HG03025 (cell line): Measurements from ENCODE around the gene C1orf87.
"Not testable (repeated sequence)": the region's sequence is repeated elsewhere in the genome, so short reads cannot be mapped to it uniquely, and the experiment has no call there.

Source experiments
- ATAC-seq: cut with Tn5 transposase; IDR thresholded peaks from one replicate; pipeline ENCODE4 v1.9.1; 2021; ENCODE audit warnings: mild to moderate bottlenecking, moderate library complexity; ENCODE audit not compliant: unreplicated experiment, low FRiP score

Gene C1orf87

DNA sequence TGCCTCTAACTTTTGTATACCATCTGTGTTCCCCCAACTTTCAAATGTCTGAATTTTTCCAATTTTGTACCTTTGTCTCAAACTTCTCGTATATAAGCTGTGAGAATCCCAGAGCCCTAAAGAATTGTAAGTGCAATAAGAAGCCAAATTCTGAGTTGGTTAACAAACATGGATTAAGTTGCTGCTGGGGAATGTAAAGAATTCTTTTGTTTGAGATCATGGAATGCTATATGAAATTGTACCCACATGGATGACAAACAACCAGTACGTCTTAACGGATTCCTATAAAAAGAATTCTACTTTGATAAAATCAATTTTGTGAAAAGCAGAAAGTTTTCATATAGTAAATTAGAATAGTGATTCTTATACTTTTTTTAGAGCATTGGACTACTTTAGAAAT, 74.6 kb downstream of the C1orf87 start:
- no peak for ATAC-seq

DNA sequence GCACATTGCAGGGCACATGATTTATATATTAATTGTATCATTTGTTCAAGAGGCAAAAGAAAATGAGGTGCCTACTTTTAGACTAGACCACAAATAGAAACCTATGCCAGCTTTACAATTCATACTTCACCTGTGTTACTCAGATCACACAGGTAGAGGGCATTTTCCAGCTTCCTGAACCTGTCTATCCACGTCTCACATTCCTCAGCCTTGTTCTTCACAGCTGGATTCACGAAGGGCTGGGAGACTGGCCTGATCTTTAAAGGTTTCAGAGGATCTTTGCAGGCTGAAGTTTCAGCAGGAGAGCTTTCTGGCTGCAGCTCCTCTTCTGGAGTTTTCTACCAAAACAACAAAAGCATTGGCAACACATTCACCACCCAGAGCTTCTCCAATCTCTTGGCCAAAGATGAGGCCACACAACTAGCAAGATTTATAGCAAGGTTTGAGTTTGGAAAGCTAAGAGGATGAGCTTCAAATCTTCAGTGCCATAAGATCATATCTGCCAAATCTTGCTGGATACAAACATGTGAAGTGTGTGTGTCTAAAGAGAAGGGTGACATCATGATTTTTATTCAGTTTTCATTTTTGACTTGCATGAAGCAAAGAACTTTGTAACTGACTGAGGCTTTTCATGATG, 76.0 kb downstream of the C1orf87 start:
- no peak for ATAC-seq

DNA sequence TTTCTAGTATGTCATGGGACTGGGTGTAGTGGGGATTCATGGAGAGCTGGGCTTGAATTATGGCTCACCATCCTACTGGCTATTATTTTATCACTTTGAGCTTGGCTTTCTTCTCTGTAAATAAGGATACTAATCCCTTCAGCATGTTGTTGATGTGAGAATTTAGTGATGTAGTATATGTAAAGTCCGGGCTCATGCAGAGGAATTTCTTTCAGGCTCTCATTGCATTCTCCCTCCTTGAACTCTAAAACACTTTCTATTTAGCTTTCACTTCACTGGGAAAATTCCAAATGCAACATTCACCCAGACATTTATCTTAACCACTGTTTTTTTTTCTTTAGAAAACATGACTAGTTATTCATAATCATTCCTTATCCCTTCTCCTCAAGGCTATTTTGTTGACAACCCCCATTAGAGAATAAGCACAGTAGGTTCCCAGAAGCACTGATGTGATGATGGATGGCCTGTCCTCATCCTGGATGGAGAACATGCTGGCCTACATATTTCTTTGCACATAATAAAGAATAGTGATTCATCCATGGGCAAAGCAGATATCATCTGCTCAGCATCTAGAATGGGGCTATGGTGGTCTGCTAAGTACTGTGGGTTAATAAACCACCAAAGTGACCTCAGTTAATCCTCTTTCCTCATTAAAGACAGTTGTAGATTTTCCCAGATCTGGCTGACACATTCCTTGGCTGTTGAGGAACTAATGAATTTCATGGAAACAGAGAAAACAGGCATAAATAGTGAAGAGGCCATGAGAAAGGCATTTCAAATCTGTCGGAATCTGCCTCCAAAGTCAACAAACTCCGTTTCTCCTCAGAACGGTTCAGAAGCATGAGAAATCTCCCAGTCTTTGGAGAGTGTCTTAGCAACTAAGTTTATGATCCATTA, 79.0 kb downstream of the C1orf87 start:
- ATAC-seq, result no peak

DNA sequence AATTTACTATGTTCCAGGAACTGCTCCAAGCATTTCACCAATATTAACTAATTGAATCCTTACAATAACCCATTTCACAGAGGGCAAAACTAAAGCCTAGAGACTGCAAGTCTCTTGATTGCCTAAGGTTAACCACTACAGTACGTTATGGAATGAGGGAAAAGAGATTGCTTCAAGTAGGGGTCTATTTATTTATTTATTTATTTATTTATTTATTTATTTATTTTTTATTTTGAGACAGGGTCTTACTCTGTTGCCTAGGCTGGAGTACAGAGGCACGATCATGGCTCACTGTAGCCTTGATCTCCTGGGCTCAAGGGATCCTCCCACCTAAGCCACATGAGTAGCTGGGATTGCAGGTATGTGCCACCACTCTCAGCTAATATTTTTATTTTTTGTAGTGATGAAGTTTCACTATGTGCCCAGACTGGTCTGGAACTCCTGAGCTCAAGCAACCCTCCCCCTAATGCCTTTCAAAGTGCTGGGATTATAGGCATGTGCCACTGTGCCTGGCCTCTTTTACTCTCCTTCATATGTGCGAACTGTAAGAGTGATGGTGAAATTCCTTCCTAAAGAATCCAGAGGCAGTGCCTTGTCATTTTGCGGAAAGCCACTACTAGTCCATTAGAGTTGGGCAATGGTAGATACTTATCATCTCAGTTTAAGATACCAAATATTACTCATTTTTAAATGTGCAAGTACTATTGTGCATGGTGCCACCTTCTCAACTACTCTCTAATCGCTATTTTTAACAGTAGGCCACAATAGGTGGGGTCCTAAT, 81.3 kb downstream of the C1orf87 start:
- ATAC-seq, result no peak

DNA sequence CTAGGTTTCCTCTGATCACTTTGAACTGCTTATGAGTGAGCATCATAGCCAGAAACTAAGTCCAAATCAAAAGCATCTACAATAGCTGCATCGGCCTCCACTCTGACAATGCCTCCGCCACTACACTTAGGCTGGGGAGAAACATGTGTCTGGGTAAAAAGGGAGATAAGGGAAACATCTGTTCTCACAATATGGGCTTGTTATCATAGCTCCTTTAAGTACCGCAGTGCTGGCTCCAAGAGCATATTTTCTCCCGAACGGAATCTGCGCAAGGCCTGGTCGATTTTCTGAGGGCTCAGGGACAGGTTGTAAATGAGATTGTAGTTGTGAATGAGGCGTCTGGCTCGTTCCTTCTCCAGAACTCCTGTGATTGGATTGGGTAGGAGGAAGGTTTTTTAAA, 83.1 kb downstream of the C1orf87 start:
- ATAC-seq, result no peak

DNA sequence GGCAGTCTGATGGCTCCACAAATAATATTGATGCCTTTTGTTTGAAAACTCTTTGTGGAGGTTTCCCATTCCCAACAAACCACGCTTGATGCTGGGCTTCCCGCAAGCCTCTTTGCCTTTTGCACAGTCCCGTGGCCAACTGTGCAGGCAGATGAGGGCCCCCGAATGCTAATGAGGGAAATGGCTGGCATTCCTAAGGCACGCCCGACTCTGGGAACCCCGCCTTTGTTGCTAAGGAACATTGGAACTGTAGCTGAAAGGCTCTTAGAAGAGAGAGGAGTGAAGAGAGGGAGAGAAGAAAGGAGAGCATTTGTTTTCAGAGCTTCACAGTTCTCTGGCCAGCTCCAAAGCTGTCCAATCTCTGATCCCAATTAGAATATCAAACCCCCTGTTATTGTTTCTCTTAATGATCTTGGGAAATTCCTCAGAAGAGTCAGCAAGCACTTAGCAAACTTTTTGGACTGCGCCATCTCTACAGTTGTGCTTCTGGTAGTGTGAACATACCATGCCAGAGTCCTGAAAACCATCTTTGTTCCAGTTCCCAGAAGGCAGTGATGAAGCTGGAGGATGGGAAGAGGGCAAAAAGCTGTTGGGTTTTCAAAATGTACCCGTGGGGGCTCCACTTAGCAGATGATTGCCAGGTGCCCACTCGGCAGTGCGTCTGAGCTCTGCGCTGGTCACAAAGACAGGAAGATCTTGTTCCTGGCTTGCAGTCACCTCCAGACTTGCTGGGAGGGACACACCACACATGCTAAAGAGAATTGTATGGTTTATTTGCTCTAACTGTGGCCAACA, 86.9 kb downstream of the C1orf87 start:
- no peak for ATAC-seq

DNA sequence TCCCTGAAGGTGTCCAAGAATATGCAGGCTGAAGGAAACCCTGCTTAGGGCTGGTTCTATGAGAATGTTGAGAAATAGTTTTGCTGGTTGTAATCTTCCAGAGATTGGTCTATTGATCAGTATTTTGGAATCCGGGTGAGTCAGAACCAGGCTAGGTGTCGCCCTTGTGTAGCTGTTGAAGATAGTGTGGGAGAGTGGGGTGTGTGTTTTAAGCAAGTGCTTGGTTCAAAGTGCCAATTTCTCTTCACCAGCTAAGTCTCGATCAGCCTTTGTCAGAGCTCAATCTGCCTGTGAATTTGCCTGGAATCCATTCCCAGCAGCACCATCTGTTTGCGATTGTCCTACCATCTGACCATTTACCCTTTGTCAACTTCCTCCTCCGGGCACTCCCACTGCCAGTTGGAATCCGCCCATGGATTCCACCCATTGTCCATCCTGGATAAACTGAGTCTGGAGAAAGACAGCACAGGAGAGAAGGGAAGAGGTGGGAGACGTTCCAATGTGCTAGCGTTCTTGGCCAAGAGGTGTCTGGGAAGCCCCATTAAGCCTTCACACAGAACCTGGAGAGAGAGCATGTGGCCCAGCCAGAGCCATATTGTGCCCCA, 87.6 kb downstream of the C1orf87 start:
- no peak for ATAC-seq

DNA sequence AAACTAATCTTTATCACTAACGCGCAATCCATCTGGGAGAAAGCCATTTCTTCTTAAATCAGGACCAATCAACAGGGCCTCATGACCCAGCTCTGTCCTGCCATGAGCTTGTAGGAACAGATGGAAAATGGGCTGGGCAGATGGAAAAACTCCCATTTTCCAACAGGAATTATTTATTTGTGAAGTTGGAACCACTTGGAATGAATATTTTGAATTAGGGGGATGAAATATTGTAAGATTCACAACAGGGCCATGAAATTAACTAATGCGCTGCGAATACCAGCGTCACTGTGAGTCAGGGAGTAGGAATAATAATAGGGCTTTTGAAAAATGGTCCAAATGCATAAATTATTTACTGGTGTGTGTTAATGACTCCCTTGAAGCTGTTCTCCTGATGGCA, 93.9 kb downstream of the C1orf87 start:
- no peak for ATAC-seq

DNA sequence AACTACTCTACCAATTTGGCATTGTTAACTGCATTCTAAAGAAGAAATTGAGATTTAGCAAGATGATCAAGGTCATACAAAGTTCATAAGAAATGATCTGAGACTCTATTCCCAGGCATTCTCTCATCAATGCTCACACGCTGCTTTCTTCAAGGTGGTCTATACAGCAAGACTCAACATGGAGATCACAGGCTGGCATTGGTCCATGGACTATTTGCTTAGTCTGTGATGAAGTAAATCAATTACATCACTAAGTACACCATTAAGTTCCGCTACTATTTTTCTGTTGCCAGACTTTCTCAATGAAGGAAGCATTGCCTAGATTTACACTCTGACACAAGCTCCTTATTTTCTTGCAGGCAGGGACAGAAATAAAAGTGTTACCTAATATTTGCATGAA, 95.1 kb downstream of the C1orf87 start:
- no peak for ATAC-seq

DNA sequence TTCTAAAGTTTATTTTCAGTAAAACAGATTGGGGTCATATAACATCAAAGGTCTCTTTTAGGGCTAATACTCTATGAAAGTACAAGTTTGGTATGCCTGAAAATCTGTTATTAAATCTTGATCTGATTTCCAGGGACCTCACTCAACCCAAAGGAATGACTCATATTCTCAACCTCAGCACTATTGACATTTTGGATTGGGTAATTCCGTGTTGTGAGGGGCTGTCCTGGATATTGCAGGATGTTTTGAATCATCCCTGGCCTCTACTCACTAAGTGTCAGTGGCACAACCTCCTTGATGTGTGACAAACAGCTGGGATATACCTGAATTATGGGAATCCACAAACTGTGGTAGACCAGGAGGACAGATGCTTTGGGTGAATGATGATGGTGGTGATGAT, 95.5 kb downstream of the C1orf87 start:
- no peak for ATAC-seq

DNA sequence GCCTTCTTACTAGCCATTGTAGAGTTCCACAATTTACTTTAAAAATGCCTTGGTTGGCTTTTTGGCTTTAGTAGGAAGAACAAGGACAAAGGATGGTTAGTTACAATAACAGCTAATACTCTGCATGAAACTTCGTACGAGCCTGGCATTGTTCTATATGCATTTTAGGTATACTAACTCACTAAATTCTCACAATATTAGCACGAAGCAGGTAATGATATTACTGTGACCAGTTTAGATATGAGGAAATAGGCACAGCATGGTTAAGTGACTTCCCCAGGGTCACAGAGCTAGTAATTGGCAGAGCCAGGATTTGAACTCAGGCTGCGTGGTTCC, 96.5 kb downstream of the C1orf87 start:
- ATAC-seq, result no peak

DNA sequence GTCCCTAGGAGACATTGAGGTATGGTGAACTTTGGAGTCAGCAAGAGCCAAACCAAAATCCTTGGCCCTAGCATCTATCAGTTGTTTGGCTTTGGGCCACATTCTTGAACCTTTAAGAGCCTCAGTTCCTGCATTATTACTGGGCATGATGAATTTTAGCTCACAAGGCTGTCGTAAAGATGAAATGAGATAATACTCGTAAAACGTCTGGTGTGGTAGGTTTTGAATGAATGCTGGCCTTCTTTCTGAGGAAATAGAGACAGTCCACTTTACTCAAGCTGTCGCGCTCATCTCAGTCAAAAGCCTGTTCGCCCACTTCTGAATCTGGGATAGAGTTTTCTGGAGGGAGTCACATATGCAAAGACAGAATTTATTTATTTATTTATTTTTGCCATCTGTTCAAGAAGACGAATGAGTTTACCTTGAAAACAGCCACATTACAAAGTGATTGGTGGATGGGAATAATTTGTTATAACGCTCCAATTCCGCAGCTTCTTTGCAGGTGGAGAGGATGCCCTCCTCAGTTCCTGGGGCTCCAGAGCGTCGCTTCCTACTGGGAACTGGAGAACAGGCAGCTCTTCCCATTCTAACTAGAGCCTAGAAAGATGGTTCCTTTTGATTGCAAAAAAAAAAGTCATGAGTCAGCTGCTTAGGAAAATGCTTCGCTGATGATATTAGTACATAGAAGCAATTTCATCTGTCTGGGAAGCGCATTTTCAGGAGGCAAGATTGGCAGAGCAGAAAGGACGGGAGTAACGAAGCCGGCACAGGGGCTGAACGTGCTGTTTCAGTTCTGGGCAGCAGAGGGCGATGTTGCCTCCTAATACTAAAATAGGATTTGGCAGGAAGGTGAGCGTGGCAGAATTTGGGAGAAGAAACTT, 97.1 kb downstream of the C1orf87 start:
- no peak for ATAC-seq

DNA sequence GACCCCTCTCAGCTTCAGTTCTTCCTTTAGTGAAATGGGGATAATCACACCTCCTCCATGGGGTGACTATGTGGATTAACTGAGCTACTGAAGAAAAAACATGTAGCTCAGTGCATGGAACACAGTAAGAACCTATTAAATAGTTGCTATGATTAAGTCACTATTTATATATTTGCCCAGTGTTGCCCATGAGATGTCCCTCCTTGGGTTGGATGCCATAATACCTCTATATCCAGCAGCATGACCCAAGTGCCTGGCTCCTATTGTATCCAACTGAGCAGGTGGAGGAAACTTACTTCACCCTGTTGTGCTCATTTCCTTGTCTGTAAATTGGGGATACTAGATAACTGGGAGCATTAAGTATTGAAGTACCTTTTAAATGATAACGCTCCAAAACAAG, 99.9 kb downstream of the C1orf87 start:
- ATAC-seq, result no peak

DNA sequence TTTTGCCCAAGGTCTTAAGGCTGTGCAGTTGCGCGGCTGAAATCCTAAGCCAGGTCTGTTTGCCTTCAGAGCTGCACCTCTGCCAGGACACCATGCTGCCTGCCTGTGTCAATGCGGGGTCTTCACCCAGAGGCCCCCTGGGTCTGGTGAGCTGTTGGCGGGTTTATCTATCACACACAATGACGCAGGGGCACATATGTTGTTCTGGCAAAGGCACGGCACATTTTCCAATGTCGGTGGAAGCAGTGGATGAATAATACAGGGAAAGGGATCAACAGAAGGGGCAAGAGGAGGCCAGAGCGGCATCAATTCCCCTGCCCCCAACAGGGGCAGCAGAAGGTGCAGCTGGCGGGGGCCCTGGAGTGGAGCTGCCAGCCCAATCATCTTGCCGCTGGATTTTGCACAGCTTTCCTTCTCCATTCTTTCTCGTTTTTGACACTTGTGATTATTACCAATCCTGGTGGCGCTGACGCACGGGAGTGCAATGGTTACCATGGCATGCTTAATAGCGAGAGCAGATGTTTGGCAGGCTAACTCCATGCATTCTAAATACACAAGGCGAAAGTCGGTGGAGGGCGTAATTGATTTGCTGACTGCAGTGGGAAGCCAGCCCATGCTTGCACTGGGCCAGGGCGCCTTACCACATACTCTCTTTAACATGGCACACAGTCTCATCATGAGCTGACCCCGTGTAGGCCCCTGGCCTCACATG, 101.2 kb downstream of the C1orf87 start:
- no peak for ATAC-seq

DNA sequence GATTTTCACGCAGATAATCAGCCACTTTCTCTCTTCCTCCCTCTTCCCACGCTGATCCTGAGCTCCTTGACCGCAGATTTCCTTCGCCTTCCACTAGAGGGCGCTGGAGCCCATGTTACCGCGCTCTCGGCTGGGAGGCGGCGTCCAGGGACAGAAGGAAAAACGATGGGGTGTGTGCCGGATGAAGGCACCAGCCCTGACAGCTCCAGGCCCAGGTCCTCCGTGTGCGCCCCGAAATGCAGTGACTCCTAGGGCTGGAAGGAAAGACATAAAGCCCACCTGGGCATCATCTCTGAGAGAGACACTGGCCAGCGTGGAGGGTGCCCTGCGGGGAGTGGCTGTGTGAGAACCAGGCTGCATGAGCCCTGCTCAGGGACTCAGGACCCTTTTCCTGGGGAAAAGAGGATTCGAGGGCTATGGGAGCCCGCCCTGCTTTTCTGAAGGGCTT, 102.1 kb downstream of the C1orf87 start:
- ATAC-seq, result no peak

DNA sequence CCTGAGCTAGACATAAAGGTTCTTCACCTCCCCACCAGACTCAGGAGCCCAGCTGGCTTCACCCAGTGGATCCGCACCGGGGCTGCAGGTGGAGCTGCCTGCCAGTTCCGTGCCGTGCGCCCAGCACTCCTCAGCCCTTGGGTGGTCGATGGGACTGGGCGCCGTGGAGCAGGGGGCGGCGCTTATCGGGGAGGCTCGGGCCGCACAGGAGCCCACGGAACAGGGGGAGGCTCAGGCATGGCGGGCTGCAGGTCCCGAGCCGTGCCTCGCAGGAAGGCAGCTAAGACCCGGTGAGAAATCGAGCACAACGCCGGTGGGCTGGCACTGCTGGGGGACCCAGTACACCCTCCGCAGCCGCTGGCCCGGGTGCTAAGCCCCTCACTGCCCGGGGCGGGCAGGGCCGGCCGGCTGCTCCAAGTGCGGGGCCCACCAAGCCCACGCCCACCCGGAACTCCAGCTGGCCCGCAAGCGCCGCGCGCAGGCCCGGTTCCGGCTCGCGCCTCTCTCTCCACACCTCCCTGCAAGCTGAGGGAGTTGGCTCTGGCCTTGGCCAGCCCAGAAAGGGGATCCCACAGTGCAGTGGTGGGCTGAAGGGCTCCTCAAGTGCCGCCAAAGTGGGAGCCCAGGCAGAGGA, 103.9 kb downstream of the C1orf87 start:
- ATAC-seq, result not testable (repeated sequence)

DNA sequence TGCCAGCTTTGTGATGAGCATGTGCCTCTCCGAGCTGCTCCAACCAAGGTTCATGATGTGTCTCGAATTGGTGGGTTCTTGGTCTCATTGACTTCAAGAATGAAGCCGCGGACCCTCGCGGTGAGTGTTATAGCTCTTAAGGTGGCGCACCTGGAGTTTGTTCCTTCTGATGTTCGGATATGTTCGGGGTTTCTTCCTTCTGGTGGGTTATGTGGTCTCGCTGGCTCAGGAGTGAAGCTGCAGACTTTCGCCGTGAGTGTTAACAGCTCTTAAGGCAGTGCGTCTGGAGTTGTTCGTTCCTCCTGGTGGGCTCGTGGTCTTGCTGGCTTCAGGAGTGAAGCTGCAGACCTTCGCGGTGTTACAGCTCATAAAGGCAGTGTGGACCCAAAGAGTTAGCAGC, 104.8 kb downstream of the C1orf87 start:
- not testable (repeated sequence) for ATAC-seq

DNA sequence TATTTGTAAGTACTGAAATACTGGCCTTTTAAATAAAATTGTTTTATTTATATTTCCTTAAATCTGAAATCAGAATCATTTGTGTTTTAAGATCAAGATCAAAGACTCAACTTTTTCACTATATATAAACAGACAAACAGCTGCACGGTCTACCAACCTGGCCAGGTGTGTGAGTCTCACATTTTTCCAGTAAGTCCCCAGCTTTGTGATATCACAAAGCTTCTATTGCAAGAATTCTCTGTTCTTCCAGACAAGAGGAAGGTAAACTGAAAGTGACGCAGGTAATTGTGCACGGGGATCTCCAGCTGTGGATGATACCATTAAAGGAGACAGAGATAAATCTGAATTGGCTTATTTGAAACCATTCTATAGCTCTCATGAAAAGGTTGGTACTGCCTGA, 105.8 kb downstream of the C1orf87 start:
- ATAC-seq, result no peak
